HFF-Myc (cell line): ENCODE results near the gene TIE1.

Experiments used
- DNase-seq: peaks from one replicate; pipeline ENCODE4 v3.0.0-alpha.2; 2011; ENCODE audit warnings: low read depth; ENCODE audit errors: extremely low read depth
- H3K4me3 ChIP-seq: replicated peaks from 2 replicates; pipeline ENCODE4 v1.5.1; 2011; ENCODE audit warnings: low read depth, mild to moderate bottlenecking, control low read depth, low read length
- TF ChIP-seq, protein P1 (sequence below): IDR thresholded peaks from 2 replicates; pipeline ENCODE4 v1.5.1; 2012; ENCODE audit warnings: mild to moderate bottlenecking, low read depth, low read length, control low read depth; ENCODE audit errors: missing control alignments

Gene TIE1

DNA sequence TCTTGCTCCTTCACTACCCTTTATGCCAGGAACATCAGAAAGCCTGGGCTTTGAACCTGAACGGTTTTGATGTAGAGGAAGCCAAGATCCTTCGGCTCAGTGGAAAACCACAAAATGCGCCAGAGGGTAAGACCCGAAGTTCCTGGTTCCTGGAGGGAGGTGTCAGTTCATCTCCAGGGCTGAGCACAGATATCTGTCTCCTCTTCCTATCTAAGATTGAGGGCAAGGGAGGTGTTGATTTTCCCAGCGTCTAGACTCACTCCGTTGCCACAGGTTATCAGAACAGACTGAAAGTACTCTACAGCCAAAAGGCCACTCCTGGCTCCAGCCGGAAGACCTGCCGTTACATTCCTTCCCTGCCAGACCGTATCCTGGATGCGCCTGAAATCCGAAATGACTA is 58.9 kb downstream of the TIE1 start:
- no peak for DNase-seq
- H3K4me3 ChIP-seq: peak overlapping the region; percentile 87
- TF ChIP-seq, protein P1, sequence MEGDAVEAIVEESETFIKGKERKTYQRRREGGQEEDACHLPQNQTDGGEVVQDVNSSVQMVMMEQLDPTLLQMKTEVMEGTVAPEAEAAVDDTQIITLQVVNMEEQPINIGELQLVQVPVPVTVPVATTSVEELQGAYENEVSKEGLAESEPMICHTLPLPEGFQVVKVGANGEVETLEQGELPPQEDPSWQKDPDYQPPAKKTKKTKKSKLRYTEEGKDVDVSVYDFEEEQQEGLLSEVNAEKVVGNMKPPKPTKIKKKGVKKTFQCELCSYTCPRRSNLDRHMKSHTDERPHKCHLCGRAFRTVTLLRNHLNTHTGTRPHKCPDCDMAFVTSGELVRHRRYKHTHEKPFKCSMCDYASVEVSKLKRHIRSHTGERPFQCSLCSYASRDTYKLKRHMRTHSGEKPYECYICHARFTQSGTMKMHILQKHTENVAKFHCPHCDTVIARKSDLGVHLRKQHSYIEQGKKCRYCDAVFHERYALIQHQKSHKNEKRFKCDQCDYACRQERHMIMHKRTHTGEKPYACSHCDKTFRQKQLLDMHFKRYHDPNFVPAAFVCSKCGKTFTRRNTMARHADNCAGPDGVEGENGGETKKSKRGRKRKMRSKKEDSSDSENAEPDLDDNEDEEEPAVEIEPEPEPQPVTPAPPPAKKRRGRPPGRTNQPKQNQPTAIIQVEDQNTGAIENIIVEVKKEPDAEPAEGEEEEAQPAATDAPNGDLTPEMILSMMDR: no peak

DNA sequence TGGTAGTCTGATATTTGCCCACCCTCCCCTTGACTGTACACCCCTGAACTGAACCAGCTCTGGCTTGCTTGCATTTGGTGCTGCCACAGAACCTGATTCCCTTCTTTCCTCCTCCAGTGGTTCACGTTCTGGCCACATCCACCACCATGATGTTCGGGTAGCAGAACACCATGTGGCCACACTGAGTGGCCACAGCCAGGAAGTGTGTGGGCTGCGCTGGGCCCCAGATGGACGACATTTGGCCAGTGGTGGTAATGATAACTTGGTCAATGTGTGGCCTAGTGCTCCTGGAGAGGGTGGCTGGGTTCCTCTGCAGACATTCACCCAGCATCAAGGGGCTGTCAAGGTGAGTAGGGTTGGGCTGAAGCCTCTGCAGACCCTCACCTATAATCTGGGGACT is 59.8 kb downstream of the TIE1 start:
- TF ChIP-seq, protein P1: no peak
- peak overlapping the region; percentile 87 for H3K4me3 ChIP-seq
- DNase-seq: no peak

DNA sequence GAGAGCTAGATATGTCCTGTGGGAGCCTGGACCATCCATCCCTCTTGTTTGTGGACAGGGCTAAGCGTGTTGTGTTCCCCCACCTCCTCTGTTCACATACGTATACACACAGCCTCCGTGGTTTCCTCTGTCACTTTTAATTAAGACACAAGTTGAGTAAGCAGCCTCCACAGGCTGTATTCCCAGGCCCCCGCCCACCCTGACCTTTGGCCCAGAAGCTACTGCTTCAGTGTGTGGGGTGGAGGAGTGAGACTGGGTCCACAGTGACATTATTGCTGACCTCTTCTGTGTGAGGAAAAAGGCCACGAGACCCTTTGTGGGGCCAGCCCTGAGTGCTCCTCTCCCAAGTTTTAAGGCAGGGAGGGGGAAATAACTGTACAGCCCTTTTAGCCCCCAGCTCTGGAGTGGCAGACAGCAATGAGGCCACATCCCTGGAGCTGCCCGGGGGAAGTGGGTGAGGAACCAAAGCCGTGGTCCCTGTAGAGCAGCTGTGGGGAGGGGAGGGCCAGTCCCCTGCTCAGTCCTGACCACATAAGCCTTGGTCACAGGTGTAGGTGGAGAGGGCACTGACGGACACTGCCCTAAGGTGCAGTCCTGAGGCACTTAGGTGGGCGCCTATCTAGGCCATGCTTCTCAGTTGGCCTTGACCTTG is 62.6 kb downstream of the TIE1 start:
- no peak for DNase-seq
- H3K4me3 ChIP-seq: no peak overlapping the region
- TF ChIP-seq, protein P1: no peak

DNA sequence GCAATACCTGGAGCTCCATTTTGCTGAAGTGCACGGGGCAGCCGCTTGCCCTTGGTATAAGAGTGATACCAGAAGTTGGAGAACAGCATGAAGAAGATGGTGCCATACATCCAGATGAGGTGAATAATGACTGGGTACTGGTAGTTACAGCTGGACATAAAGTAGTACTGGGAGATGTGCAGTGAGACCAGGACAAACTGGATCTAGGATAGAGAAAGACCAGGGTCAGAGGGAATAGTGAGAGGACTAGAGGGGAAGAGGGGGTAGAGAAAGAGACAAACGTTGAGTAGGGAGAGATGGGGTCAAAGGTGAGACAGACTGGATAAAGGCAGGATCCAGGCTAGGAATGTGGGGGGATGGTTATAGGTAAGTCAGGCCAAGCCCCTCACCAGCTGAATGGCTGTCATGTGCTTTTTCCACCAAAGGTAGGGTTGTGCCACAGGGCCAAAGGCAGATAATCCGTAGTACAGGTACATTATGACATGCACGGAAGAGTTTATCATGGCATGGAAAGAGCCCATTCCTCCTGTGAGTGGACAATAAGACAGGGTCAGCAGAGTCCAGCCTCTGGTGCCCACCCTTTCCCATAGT is 63.2 kb downstream of the TIE1 start:
- DNase-seq: no peak
- TF ChIP-seq, protein P1: no peak
- H3K4me3 ChIP-seq: no peak overlapping the region

DNA sequence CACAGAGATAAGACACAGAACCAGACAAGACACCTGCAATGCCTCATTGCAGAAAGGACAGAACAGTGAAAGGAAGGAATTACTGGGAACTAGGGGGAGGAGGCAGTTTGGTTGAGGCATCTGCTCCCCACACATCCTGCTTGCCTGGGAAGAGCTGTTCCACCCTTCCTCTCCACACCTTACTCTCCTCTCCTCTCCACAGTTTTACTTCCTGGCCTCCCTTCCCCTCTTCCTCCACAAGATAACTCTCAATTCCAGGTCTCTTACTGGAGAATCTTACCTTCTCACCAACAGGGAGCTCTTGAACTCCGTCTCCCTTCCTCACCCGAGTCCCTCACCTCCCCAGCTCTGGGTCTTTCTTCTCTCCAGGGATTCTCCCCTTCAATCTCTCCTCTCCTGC is 64.9 kb downstream of the TIE1 start:
- no peak for DNase-seq
- TF ChIP-seq, protein P1: no peak
- H3K4me3 ChIP-seq: peak overlapping the region; percentile 63

DNA sequence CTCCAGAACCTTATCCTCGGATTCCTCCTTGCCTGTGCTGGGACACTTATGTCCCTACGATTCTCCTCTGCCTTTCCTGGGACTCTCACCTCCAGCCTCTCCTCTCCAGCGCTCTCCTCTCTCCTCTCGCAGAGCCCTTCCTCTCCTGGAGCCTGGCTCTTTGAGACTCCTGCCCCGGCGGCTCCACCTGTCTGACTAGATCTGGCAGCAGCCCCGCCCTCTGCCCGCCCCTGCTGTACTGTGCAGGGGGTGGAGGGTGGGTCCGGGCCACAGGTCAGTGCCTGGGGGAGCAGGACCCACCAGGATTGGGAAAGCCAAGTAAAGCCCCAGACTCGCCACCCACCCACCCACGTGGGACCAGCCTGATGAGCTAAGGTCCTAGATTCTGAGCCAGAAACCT is 65.4 kb downstream of the TIE1 start:
- no peak for DNase-seq
- H3K4me3 ChIP-seq: peak overlapping the region; percentile 63
- TF ChIP-seq, protein P1: no peak
